HepG2 (cell line): ENCODE measurements around the gene THOC6. TPM values are rescaled to one million over a fixed set of nuclear protein-coding genes. Genes with fewer than 3 reads are reported as not detected.

Experiments
- ARHGAP35 ChIP-seq: sonication (generic); formaldehyde crosslinking; IDR thresholded peaks from 2 replicates; pipeline ENCODE4 v1.9.0; 2022; ENCODE audit warnings: mild to moderate bottlenecking, inconsistent platforms, moderate library complexity, missing genetic modification reagents, borderline replicate concordance
- DPF2 ChIP-seq: sonication (generic); formaldehyde crosslinking; IDR thresholded peaks from 2 replicates; pipeline ENCODE4 v1.4.0; 2020; ENCODE audit warnings: mild to moderate bottlenecking, low read depth, missing genetic modification reagents, borderline replicate concordance
- ERF ChIP-seq: IDR thresholded peaks from 2 replicates; pipeline ENCODE4 v1.6.1; 2018; ENCODE audit warnings: missing biosample characterization, missing genetic modification reagents
- ETV5 ChIP-seq: IDR thresholded peaks from 2 replicates; pipeline ENCODE4 v1.6.1; 2018; ENCODE audit warnings: missing biosample characterization, missing genetic modification reagents, inconsistent platforms, borderline replicate concordance
- MAFG ChIP-seq: sonication (generic); formaldehyde crosslinking; IDR thresholded peaks from 2 replicates; pipeline ENCODE4 v1.5.1; 2020; ENCODE audit warnings: mild to moderate bottlenecking, missing genetic modification reagents
- MIER2 ChIP-seq: IDR thresholded peaks from 2 replicates; pipeline ENCODE4 v1.6.1; 2016; ENCODE audit warnings: missing biosample characterization, missing genetic modification reagents
- NFKBIZ ChIP-seq: IDR thresholded peaks from 2 replicates; pipeline ENCODE4 v1.6.1; 2018; ENCODE audit warnings: missing genetic modification reagents, missing compliant biosample characterization
- NR2F6 ChIP-seq, 2 experiments: IDR thresholded peaks; 2 replicates each; pipeline ENCODE4 v1.6.1; 2016; ENCODE audit warnings: antibody characterized with exemption in 1 of 2, mild to moderate bottlenecking in 1 of 2
- SMARCC2 ChIP-seq: fragments of 450-650 bp; IDR thresholded peaks from 2 replicates; pipeline ENCODE4 v1.6.1; 2017; ENCODE audit warnings: antibody characterized with exemption, mild to moderate bottlenecking
- SP5 ChIP-seq: IDR thresholded peaks from 2 replicates; pipeline ENCODE4 v1.6.1; 2016; ENCODE audit warnings: low read depth, borderline replicate concordance
- ZNF44 ChIP-seq: sonication (generic); formaldehyde crosslinking; IDR thresholded peaks from 2 replicates; pipeline ENCODE4 v1.5.1; 2020; ENCODE audit warnings: mild to moderate bottlenecking, missing genetic modification reagents
- ZNF572 ChIP-seq: sonication (generic); formaldehyde crosslinking; IDR thresholded peaks from 2 replicates; pipeline ENCODE4 v1.5.1; 2020; ENCODE audit warnings: mild to moderate bottlenecking, missing genetic modification reagents
- ZNF607 ChIP-seq: sonication (generic); formaldehyde crosslinking; IDR thresholded peaks from 2 replicates; pipeline ENCODE4 v1.5.1; 2020; ENCODE audit warnings: missing genetic modification reagents, mild to moderate bottlenecking, borderline replicate concordance
- ZNF788 ChIP-seq: sonication (generic); formaldehyde crosslinking; IDR thresholded peaks from 2 replicates; pipeline ENCODE4 v1.5.0; 2020; ENCODE audit warnings: mild to moderate bottlenecking, missing genetic modification reagents, borderline replicate concordance
- polyA plus RNA-seq, 8 experiments: library from polyadenylated mRNA; depleted of rRNA in 3 of 8; stranded (reverse) in 7 of 8; unstranded in 1 of 8; fragments of >200 nt; fragmentation: Illumina TruSeq in 4 of 8; extraction: Trizol in 4 of 8; gene quantifications; 2 replicates each; pipeline versions ENCODE4 v1.2.1 to v1.2.3, GENCODE V29; 2011 to 2016; ENCODE audit warnings: low read depth in 4 of 8, missing spikeins in 1 of 8, mixed read lengths in 1 of 8; ENCODE audit not compliant: insufficient read depth in 1 of 8
- total RNA-seq, 5 experiments: library from RNA; depleted of rRNA; stranded (reverse); fragments of >200 nt; fragmentation: Illumina TruSeq; extraction: Trizol; gene quantifications; 2 replicates each; pipeline ENCODE4 v1.2.3, GENCODE V29; 2016; ENCODE audit warnings: low read depth in 1 of 5
- TF ChIP-seq, protein P1 (sequence below): sonication (generic); formaldehyde crosslinking; conservative IDR thresholded peaks from 2 replicates; pipeline ENCODE4 v1.8.0; 2022; ENCODE audit warnings: missing genetic modification reagents
- TF ChIP-seq, protein P2 (sequence below), 2 experiments: fragments of 450-650 bp in 1 of 2; sonication (generic) in 1 of 2; formaldehyde crosslinking; IDR thresholded peaks; 2 replicates each; pipeline versions ENCODE4 v1.5.0 to v1.8.0; 2020 to 2022; ENCODE audit warnings: mild to moderate bottlenecking in 1 of 2, missing genetic modification reagents in 1 of 2
- TF ChIP-seq, protein P3 (sequence below), 2 experiments: IDR thresholded peaks; 2 replicates each; pipeline ENCODE4 v1.6.1; 2011 to 2012; ENCODE audit warnings: low read length in 2 of 2, borderline replicate concordance in 1 of 2, low read depth in 1 of 2, mild to moderate bottlenecking in 1 of 2, moderate library complexity in 1 of 2
- TF ChIP-seq, protein P4 (sequence below): sonication (generic); formaldehyde crosslinking; IDR thresholded peaks from 2 replicates; pipeline ENCODE4 v1.8.0; 2022; ENCODE audit warnings: mild to moderate bottlenecking, missing genetic modification reagents; ENCODE audit not compliant: insufficient replicate concordance
- TF ChIP-seq, protein P5 (sequence below): sonication (generic); formaldehyde crosslinking; conservative IDR thresholded peaks from 2 replicates; pipeline ENCODE4 v1.5.0; 2020; ENCODE audit warnings: missing genetic modification reagents

THOC6 gene
- total and polyA plus RNA-seq, 2 of the 13 experiments (the other 11 are each of a cell fraction or from before 2014, with no cell fraction given), result 32.1 to 37.0 TPM

DNA sequence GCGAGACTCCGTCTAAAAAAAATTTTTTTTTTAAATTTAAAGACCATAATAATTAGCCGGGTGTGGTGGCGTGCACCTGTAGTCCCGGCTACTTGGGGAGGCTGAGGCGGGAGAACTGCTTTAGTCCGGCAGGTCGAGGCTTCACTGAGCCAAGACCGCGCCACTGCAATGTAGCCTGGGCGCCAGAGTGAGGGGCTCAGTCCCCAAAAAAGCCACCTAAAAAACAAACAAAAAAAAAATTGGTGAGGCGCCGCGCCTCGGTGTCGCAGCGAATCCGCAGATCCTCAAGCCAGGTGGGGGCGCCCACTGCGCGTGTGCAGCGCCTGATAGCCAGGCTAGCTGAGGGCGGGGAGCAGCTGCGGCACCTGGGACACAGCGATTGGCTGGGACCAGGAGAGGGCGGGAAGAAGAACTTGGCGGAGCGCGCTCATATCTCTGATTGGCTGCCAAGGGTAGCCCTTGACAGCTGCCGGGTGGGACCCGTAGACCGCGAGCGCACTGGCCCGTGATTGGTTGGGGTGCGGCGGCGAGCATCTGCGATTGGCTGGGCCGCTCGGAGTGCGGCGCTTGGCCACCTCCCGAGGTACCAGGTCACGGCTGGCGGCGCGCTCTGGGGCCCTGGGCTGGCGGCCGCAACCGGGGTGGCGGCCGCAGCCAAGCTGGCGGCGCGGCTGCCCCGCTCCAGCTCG, 20.1 kb upstream of the THOC6 start (continued):
- TF ChIP-seq, protein P1, sequence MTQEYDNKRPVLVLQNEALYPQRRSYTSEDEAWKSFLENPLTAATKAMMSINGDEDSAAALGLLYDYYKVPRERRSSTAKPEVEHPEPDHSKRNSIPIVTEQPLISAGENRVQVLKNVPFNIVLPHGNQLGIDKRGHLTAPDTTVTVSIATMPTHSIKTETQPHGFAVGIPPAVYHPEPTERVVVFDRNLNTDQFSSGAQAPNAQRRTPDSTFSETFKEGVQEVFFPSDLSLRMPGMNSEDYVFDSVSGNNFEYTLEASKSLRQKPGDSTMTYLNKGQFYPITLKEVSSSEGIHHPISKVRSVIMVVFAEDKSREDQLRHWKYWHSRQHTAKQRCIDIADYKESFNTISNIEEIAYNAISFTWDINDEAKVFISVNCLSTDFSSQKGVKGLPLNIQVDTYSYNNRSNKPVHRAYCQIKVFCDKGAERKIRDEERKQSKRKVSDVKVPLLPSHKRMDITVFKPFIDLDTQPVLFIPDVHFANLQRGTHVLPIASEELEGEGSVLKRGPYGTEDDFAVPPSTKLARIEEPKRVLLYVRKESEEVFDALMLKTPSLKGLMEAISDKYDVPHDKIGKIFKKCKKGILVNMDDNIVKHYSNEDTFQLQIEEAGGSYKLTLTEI (CRISPR knock-in tag), result no peak
- TF ChIP-seq ZNF607, result no peak
- no peak for TF ChIP-seq DPF2 (CRISPR knock-in tag)
- TF ChIP-seq, protein P2, sequence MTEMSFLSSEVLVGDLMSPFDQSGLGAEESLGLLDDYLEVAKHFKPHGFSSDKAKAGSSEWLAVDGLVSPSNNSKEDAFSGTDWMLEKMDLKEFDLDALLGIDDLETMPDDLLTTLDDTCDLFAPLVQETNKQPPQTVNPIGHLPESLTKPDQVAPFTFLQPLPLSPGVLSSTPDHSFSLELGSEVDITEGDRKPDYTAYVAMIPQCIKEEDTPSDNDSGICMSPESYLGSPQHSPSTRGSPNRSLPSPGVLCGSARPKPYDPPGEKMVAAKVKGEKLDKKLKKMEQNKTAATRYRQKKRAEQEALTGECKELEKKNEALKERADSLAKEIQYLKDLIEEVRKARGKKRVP (CRISPR knock-in tag; IDR thresholded peaks at IDR 0.05), result no peak
- TF ChIP-seq ETV5 (CRISPR knock-in tag), result peak; percentile 35; the same call in 1 of the 2 replicates
- TF ChIP-seq, protein P3, sequence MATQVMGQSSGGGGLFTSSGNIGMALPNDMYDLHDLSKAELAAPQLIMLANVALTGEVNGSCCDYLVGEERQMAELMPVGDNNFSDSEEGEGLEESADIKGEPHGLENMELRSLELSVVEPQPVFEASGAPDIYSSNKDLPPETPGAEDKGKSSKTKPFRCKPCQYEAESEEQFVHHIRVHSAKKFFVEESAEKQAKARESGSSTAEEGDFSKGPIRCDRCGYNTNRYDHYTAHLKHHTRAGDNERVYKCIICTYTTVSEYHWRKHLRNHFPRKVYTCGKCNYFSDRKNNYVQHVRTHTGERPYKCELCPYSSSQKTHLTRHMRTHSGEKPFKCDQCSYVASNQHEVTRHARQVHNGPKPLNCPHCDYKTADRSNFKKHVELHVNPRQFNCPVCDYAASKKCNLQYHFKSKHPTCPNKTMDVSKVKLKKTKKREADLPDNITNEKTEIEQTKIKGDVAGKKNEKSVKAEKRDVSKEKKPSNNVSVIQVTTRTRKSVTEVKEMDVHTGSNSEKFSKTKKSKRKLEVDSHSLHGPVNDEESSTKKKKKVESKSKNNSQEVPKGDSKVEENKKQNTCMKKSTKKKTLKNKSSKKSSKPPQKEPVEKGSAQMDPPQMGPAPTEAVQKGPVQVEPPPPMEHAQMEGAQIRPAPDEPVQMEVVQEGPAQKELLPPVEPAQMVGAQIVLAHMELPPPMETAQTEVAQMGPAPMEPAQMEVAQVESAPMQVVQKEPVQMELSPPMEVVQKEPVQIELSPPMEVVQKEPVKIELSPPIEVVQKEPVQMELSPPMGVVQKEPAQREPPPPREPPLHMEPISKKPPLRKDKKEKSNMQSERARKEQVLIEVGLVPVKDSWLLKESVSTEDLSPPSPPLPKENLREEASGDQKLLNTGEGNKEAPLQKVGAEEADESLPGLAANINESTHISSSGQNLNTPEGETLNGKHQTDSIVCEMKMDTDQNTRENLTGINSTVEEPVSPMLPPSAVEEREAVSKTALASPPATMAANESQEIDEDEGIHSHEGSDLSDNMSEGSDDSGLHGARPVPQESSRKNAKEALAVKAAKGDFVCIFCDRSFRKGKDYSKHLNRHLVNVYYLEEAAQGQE (IDR thresholded peaks at IDR 0.05; ENCODE audit: borderline replicate concordance in 1 of 2, low read depth in 1 of 2, low read length in 2 of 2), result no peak
- peak; percentile 86 for TF ChIP-seq ERF
- no peak; the same call in 1 of the 2 replicates for TF ChIP-seq ARHGAP35 (CRISPR knock-in tag)
- no peak for TF ChIP-seq ZNF44 (CRISPR knock-in tag)
- 0 out of 2 replicates have a peak, but pooled peaks have one; percentile 19 for TF ChIP-seq NFKBIZ (CRISPR knock-in tag)
- TF ChIP-seq, protein P4, sequence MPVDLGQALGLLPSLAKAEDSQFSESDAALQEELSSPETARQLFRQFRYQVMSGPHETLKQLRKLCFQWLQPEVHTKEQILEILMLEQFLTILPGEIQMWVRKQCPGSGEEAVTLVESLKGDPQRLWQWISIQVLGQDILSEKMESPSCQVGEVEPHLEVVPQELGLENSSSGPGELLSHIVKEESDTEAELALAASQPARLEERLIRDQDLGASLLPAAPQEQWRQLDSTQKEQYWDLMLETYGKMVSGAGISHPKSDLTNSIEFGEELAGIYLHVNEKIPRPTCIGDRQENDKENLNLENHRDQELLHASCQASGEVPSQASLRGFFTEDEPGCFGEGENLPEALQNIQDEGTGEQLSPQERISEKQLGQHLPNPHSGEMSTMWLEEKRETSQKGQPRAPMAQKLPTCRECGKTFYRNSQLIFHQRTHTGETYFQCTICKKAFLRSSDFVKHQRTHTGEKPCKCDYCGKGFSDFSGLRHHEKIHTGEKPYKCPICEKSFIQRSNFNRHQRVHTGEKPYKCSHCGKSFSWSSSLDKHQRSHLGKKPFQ (CRISPR knock-in tag), result no peak
- peak; percentile 17; the same call in 1 of the 2 replicates for TF ChIP-seq NR2F6 (IDR thresholded peaks at IDR 0.05)
- peak; percentile 38; the same call in 1 of the 2 replicates for TF ChIP-seq NR2F6 (CRISPR knock-in tag; IDR thresholded peaks at IDR 0.05)
- TF ChIP-seq ZNF572 (CRISPR knock-in tag), result no peak
- no peak for TF ChIP-seq MIER2 (CRISPR knock-in tag)
- peak; percentile 30; the same call in 1 of the 2 replicates for TF ChIP-seq ZNF788 (CRISPR knock-in tag)
- TF ChIP-seq SP5 (CRISPR knock-in tag), result peak; percentile 61; the same call in 1 of the 2 replicates
- no peak for TF ChIP-seq MAFG (CRISPR knock-in tag)
- no peak for TF ChIP-seq SMARCC2
- TF ChIP-seq, protein P5, sequence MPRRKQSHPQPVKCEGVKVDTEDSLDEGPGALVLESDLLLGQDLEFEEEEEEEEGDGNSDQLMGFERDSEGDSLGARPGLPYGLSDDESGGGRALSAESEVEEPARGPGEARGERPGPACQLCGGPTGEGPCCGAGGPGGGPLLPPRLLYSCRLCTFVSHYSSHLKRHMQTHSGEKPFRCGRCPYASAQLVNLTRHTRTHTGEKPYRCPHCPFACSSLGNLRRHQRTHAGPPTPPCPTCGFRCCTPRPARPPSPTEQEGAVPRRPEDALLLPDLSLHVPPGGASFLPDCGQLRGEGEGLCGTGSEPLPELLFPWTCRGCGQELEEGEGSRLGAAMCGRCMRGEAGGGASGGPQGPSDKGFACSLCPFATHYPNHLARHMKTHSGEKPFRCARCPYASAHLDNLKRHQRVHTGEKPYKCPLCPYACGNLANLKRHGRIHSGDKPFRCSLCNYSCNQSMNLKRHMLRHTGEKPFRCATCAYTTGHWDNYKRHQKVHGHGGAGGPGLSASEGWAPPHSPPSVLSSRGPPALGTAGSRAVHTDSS (CRISPR knock-in tag), result no peak
